Upper lobe of right lung (tissue), 1 donor: ENCODE data around the gene WDR74. TPM values are rescaled to one million over a fixed set of nuclear protein-coding genes. Genes with fewer than 3 reads are reported as not detected.
"Not testable (repeated sequence)": the region's sequence is repeated elsewhere in the genome, so short reads cannot be mapped to it uniquely, and the experiment has no call there.

Experiments
- ATAC-seq: fragments of 200-7000 bp; cut with Tn5 transposase; one replicate; pipeline ENCODE4 v1.9.1; 2020; ENCODE audit warnings: mild to moderate bottlenecking, moderate library complexity
- DNase-seq: peaks from one replicate; pipeline ENCODE4 v3.0.0-alpha.2; 2020
- H3K27ac ChIP-seq: fragments of 200-600 bp; one replicate; pipeline ENCODE4 v1.8.0; 2022
- H3K27me3 ChIP-seq: fragments of 200-600 bp; one replicate; pipeline ENCODE4 v1.8.0; 2022; ENCODE audit warnings: mild to moderate bottlenecking
- H3K36me3 ChIP-seq: fragments of 200-600 bp; one replicate; pipeline ENCODE4 v1.8.0; 2022
- H3K4me1 ChIP-seq: fragments of 200-600 bp; one replicate; pipeline ENCODE4 v1.8.0; 2022
- H3K4me3 ChIP-seq: fragments of 200-600 bp; one replicate; pipeline ENCODE4 v1.8.0; 2022; ENCODE audit warnings: mild to moderate bottlenecking
- H3K9me3 ChIP-seq: fragments of 200-600 bp; one replicate; pipeline ENCODE4 v1.8.0; 2022
- CTCF ChIP-seq: fragments of 200-600 bp; IDR thresholded peaks from one replicate; pipeline ENCODE4 v1.8.0; 2022; ENCODE audit warnings: antibody characterized with exemption
- intact Hi-C: fragments of 100-400 bp; cut with DNase I; formaldehyde crosslinking; loops from one replicate; pipeline ENCODE4 v1.11.0; 2022
- total RNA-seq: library from RNA; stranded (reverse); fragmentation: NEBNext Ultra II Directional; extraction: Animal tissue kit (Norgen Biotek cat#: 25700); gene quantifications from one replicate; pipeline ENCODE4 v1.2.1, GENCODE V29; 2021
- donor health status: DM: no; HTN: yes; CAD: no; lungs with severe emphysema.

The WDR74 gene
- total RNA-seq, 1 donor from 2014 or later, result 43.9 TPM

GRCh38 chr11:62846177-62846576, 6.8 kb upstream of the WDR74 start:
- no peak for TF ChIP-seq CTCF
- no peak overlapping the region for H3K27ac ChIP-seq
- ATAC-seq (no peak), DNase-seq (no peak)
- H3K4me3 ChIP-seq, result no peak overlapping the region
- H3K36me3 ChIP-seq, result no peaks in the 10 kb centered on the region
- intact Hi-C loops, result no loop called here
- no peaks in the 10 kb centered on the region for H3K27me3 ChIP-seq
- H3K9me3 ChIP-seq, result no peaks in the 10 kb centered on the region
- peaks cover 9% of the 10 kb centered on the region for H3K4me1 ChIP-seq

- Histone ChIP-seq H3K4me1 (peaks cover 9% of the 10 kb centered on the region), H3K27me3 (no peaks in the 10 kb centered on the region), H3K9me3 (no peaks in the 10 kb centered on the region), H3K4me3 (no peak overlapping the region), H3K36me3 (no peaks in the 10 kb centered on the region), H3K27ac (no peak overlapping the region)
- intact Hi-C loops, result no loop called here
- ATAC-seq, result no peak
- no peak for TF ChIP-seq CTCF
- DNase-seq, result no peak
Observed at GRCh38 chr11:62844154-62844553, 4.8 kb upstream of the WDR74 start.

GRCh38 chr11:62843466-62843865, 4.1 kb upstream of the WDR74 start:
- DNase-seq (no peak), ATAC-seq (no peak)
- Histone ChIP-seq H3K27ac (no peak overlapping the region), H3K27me3 (no peaks in the 10 kb centered on the region), H3K36me3 (no peaks in the 10 kb centered on the region), H3K4me1 (peaks cover 13% of the 10 kb centered on the region), H3K4me3 (no peak overlapping the region), H3K9me3 (no peaks in the 10 kb centered on the region)
- intact Hi-C loops, result no loop called here
- TF ChIP-seq CTCF, result no peak

GRCh38 chr11:62842891-62843290, 3.5 kb upstream of the WDR74 start:
- Histone ChIP-seq H3K4me1 (peaks cover 17% of the 10 kb centered on the region), H3K27ac (peak overlapping the region; percentile 98)
- ATAC-seq, DNase-seq, H3K27me3 ChIP-seq, H3K36me3 ChIP-seq, H3K9me3 ChIP-seq, H3K4me3 ChIP-seq, intact Hi-C loops: not testable (repeated sequence)

GRCh38 chr11:62842171-62842741, 2.9 kb upstream of the WDR74 start:
- Histone ChIP-seq H3K27ac (peak overlapping the region; percentile 98), H3K4me3 (peak overlapping the region; percentile 86), H3K9me3 (no peaks in the 10 kb centered on the region), H3K4me1 (peaks cover 20% of the 10 kb centered on the region), H3K36me3 (no peaks in the 10 kb centered on the region), H3K27me3 (no peaks in the 10 kb centered on the region)
- ATAC-seq, result no peak
- DNase-seq, result peak; percentile 73
- intact Hi-C loops, result no loop called here
- TF ChIP-seq CTCF, result no peak

- H3K36me3 ChIP-seq, result peaks cover 4% of the 10 kb centered on the region
- peaks cover 20% of the 10 kb centered on the region for H3K4me1 ChIP-seq
- ATAC-seq (peak; percentile 77), DNase-seq (peak; percentile 88)
- peak overlapping the region; percentile 98 for H3K27ac ChIP-seq
- TF ChIP-seq CTCF, result no peak
- intact Hi-C loops, result no loop called here
- H3K9me3 ChIP-seq, result no peaks in the 10 kb centered on the region
- H3K27me3 ChIP-seq, result no peaks in the 10 kb centered on the region
- H3K4me3 ChIP-seq, result peak overlapping the region; percentile 86
Observed at GRCh38 chr11:62841361-62842170, 2.2 kb upstream of the WDR74 start.

GRCh38 chr11:62840721-62841360, 1.5 kb upstream of the WDR74 start:
- H3K27me3 ChIP-seq, intact Hi-C loops, H3K9me3 ChIP-seq: not testable (repeated sequence)
- DNase-seq (peak; percentile 85), ATAC-seq (peak; percentile 5)
- peaks cover 20% of the 10 kb centered on the region for H3K4me1 ChIP-seq
- peaks cover 11% of the 10 kb centered on the region for H3K36me3 ChIP-seq
- H3K27ac ChIP-seq, result peak overlapping the region; percentile 98
- H3K4me3 ChIP-seq, result peak overlapping the region; percentile 86
